Peyer's patch (tissue), 4 donors: Measurements from ENCODE around the gene PYGB.

ENCODE experiments used
- CTCF ChIP-seq, 6 experiments: fragments of 450-650 bp in 4 of 6; fragments of 200-600 bp in 2 of 6; sonication (generic) in 1 of 6; IDR thresholded peaks; one replicate each; pipeline ENCODE4 v1.5.1; 2017 to 2019; ENCODE audit warnings: antibody characterized with exemption in 6 of 6, mild to moderate bottlenecking in 3 of 6, moderate library complexity in 1 of 6
- POLR2A ChIP-seq, 2 donors: fragments of 450-650 bp; IDR thresholded peaks; one replicate each; pipeline ENCODE4 v1.5.1; 2017; ENCODE audit warnings: antibody characterized with exemption in 2 of 2, mild to moderate bottlenecking in 2 of 2, moderate library complexity in 2 of 2

- TF ChIP-seq CTCF (IDR thresholded peaks at IDR 0.05) = no peak
- TF ChIP-seq POLR2A (IDR thresholded peaks at IDR 0.05) = no peak
Observed at GRCh38 chr20:25319241-25320034, 71.6 kb downstream of the PYGB start.
